ENCODE measurements around the gene ADCY9. TPM values are rescaled to one million over a fixed set of nuclear protein-coding genes. Genes with fewer than 3 reads are reported as not detected.

The ADCY9 gene
- total RNA-seq, 2 experiments from 2014 or later: 7.1 to 7.4 TPM

DNA sequence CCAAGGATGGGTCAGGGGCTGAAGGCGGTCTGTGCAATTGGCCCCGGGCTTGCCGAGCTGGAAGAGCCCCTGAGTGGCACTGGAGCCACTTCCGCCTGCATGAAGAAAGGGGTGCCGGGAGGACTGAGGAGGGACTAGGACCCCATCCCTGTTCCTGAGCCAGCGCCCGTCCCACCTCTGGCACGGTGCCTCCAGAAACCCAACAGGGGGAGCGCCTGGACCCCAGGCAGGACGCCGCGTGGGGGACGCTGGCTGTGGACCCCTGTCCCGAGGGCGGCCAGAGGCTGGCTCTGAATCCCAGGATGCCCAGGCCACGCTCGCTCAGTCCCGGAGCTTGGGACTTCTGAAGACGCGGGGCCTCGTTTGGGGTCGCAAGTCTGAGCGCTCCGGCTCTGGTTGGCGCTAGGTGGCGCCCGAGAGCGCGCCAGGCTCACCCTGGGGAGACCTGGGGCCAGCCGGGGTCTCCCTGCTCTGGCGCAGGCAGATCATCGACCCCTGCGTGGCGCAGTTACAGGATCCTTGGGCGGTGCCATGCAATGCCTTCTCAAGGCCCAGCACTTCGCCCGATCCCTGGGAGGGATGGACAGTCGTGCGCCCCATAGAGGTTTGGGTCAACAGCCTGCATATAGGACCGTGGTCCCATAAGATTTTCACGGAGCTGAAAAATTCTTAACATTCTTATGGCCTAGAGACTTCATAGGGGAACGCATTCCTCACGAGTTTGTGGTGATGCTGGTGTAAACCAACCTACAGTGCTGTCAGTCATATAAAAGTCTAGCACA, 177.2 kb downstream of the ADCY9 start:
- TF ChIP-seq, protein P1, sequence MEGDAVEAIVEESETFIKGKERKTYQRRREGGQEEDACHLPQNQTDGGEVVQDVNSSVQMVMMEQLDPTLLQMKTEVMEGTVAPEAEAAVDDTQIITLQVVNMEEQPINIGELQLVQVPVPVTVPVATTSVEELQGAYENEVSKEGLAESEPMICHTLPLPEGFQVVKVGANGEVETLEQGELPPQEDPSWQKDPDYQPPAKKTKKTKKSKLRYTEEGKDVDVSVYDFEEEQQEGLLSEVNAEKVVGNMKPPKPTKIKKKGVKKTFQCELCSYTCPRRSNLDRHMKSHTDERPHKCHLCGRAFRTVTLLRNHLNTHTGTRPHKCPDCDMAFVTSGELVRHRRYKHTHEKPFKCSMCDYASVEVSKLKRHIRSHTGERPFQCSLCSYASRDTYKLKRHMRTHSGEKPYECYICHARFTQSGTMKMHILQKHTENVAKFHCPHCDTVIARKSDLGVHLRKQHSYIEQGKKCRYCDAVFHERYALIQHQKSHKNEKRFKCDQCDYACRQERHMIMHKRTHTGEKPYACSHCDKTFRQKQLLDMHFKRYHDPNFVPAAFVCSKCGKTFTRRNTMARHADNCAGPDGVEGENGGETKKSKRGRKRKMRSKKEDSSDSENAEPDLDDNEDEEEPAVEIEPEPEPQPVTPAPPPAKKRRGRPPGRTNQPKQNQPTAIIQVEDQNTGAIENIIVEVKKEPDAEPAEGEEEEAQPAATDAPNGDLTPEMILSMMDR (IDR thresholded peaks at IDR 0.05): peak; percentile 96
- H3K27me3 ChIP-seq (ENCODE audit: control insufficient read depth in 1 of 2, insufficient read depth in 2 of 2, low read length in 2 of 2): peaks cover 0 to 6% of the 10 kb centered on the region in 2 experiments
- DNase-seq (peak; percentile 42 to 82 (median 61)), ATAC-seq (ENCODE audit: poor library complexity) (peak; percentile 84)
- H3K4me3 ChIP-seq (ENCODE audit: low read length): peak overlapping the region; percentile 33
- H3K4me3 Mint-ChIP-seq: no peak overlapping the region
- ChIA-PET POLR2A (no interaction called here), CTCF (interaction anchor here (0.5 to 1.9 kb wide), 9 partner anchors 8 to 315 kb away, joined by 3 to 8 read pairs (median 4); no protein-coding TSS in a partner anchor)
- H3K36me3 ChIP-seq (ENCODE audit: insufficient read depth, low read length): no peaks in the 10 kb centered on the region
- H3K27me3 Mint-ChIP-seq: peaks cover 3% of the 10 kb centered on the region
- no peaks in the 10 kb centered on the region for H3K4me1 Mint-ChIP-seq (ENCODE audit: low read depth)
- no peaks in the 10 kb centered on the region for H3K9me3 ChIP-seq (ENCODE audit: control insufficient read depth in 1 of 2, insufficient read depth in 1 of 2, low read length in 2 of 2)
- peaks cover 11% of the 10 kb centered on the region for H3K4me1 ChIP-seq (ENCODE audit: insufficient read depth, low read length)
- intact Hi-C loops (cut with DNase I, micrococcal nuclease): loop anchor here (2.0 to 10.0 kb wide), 6 partner anchors 176 to 1018 kb away; partner anchors contain the start of genes ADCY9 (in 1 of the 2) and SEC14L5 (in 1 of the 2)
- no peak overlapping the region for H3K27ac ChIP-seq (ENCODE audit: low read depth in 1 of 2, low read length in 2 of 2)
- H3K9me3 Mint-ChIP-seq: no peaks in the 10 kb centered on the region
- no peaks in the 10 kb centered on the region for H3K36me3 Mint-ChIP-seq (ENCODE audit: low read depth)
- no peak overlapping the region for H3K27ac Mint-ChIP-seq

DNA sequence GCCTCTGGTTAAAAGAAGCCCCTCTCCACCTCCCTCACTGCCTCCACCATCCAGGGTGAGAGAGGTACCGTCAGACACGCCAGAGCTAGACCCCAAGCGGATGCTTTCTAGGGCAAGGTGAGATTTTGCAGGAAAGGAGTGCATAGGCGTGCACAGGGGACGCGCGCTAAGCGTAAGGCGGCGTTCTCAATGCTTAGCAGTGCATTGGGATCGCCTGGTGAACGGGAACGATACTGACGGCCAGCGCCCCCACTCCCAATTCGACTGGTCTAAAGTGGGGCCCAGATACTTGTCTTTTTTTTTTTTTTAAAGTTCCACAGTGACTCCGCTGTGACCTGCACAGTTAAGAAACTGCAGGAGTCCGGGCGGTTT, 177.8 kb downstream of the ADCY9 start:
- ATAC-seq (ENCODE audit: poor library complexity) (peak; percentile 36), DNase-seq (no peak)
- peak overlapping the region; percentile 33 for H3K4me3 ChIP-seq (ENCODE audit: low read length)
- Mint-ChIP-seq H3K27ac (no peak overlapping the region), H3K9me3 (no peaks in the 10 kb centered on the region), H3K4me3 (peak overlapping the region; percentile 34), H3K36me3 (ENCODE audit: low read depth) (no peaks in the 10 kb centered on the region), H3K4me1 (ENCODE audit: low read depth) (no peaks in the 10 kb centered on the region), H3K27me3 (peaks cover 3% of the 10 kb centered on the region)
- intact Hi-C loops (cut with DNase I, micrococcal nuclease): loop anchor here (2.0 to 10.0 kb wide), 6 partner anchors 176 to 1019 kb away; partner anchors contain the start of genes ADCY9 (in 1 of the 2) and SEC14L5 (in 1 of the 2)
- peaks cover 11% of the 10 kb centered on the region for H3K4me1 ChIP-seq (ENCODE audit: insufficient read depth, low read length)
- no peaks in the 10 kb centered on the region for H3K36me3 ChIP-seq (ENCODE audit: insufficient read depth, low read length)
- ChIA-PET POLR2A (no interaction called here), CTCF (interaction anchor here (0.5 to 1.9 kb wide), 9 partner anchors 7 to 315 kb away, joined by 3 to 8 read pairs (median 4); no protein-coding TSS in a partner anchor)
- TF ChIP-seq, protein P1 (IDR thresholded peaks at IDR 0.05): no peak
- H3K9me3 ChIP-seq (ENCODE audit: control insufficient read depth in 1 of 2, insufficient read depth in 1 of 2, low read length in 2 of 2): no peaks in the 10 kb centered on the region
- H3K27me3 ChIP-seq (ENCODE audit: control insufficient read depth in 1 of 2, insufficient read depth in 2 of 2, low read length in 2 of 2): peaks cover 0 to 6% of the 10 kb centered on the region in 2 experiments
- H3K27ac ChIP-seq (ENCODE audit: low read depth in 1 of 2, low read length in 2 of 2): no peak overlapping the region

DNA sequence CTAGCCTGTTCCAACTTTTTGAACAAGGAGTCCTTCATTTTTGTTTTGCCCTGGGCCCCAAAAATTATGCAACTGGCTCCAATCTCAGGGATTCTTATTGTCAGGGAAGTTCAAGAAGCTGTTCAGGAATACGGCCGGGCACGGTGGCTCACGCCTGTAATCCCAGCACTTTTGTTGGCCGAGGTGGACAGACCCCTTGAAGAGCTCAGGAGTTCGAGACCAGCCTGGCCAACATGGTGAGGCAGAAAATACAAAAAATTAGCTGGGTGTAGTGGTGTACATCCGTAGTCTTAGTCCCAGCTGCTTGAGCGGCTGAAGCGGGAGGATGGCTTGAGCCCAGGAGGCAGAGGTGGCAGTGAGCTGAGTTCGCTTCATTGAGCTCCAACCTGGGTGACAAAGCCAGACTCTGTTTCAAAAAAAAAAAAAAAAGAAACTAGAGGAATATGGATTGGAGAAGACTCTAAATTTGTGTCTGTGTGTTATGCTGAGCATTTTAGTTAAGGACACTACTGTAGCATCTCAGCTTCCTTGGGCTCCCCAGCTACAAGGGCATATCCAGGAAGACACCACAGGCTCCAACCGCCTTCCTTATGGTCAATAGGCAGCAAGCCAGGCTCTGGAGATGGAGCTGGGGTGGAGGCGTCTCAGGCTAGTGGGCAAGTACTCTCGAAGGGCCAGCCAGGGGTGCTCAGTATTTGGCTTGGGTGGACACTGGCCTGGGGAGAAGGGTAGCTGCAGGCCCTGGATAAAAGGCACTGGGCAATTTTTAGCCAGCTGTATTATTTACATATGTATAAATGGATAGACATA, 179.0 kb downstream of the ADCY9 start:
- ChIA-PET POLR2A (no interaction called here), CTCF (interaction anchor here (0.7 to 1.3 kb wide), 2 partner anchors 94 to 317 kb away, joined by 3 read pairs; no protein-coding TSS in a partner anchor)
- no peaks in the 10 kb centered on the region for H3K36me3 Mint-ChIP-seq (ENCODE audit: low read depth)
- H3K4me3 ChIP-seq (ENCODE audit: low read length): no peak overlapping the region
- peaks cover 3% of the 10 kb centered on the region for H3K27me3 Mint-ChIP-seq
- H3K27me3 ChIP-seq (ENCODE audit: control insufficient read depth in 1 of 2, insufficient read depth in 2 of 2, low read length in 2 of 2): peaks cover 0 to 6% of the 10 kb centered on the region in 2 experiments
- H3K27ac ChIP-seq (ENCODE audit: low read depth in 1 of 2, low read length in 2 of 2): no peak overlapping the region
- no peak overlapping the region for H3K4me3 Mint-ChIP-seq
- no peak for ATAC-seq (ENCODE audit: poor library complexity)
- DNase-seq: no peak
- no peaks in the 10 kb centered on the region for H3K9me3 ChIP-seq (ENCODE audit: control insufficient read depth in 1 of 2, insufficient read depth in 1 of 2, low read length in 2 of 2)
- H3K9me3 Mint-ChIP-seq: no peaks in the 10 kb centered on the region
- no peaks in the 10 kb centered on the region for H3K36me3 ChIP-seq (ENCODE audit: insufficient read depth, low read length)
- H3K4me1 ChIP-seq (ENCODE audit: insufficient read depth, low read length): peaks cover 11% of the 10 kb centered on the region
- intact Hi-C loops (cut with DNase I, micrococcal nuclease): loop anchor here (5.0 to 10.0 kb wide), 3 partner anchors 178 to 1020 kb away; partner anchors contain the start of genes ADCY9 (in 1 of the 2) and SEC14L5 (in 1 of the 2)
- no peak overlapping the region for H3K27ac Mint-ChIP-seq
- TF ChIP-seq, protein P1 (IDR thresholded peaks at IDR 0.05): no peak
- no peaks in the 10 kb centered on the region for H3K4me1 Mint-ChIP-seq (ENCODE audit: low read depth)
